Measurements from ENCODE around the gene UGT1A8. TPM values are rescaled to one million over a fixed set of nuclear protein-coding genes. Genes with fewer than 3 reads are reported as not detected.

The UGT1A8 gene
- total RNA-seq, 1 donor from 2014 or later, result 0.13 TPM

DNA sequence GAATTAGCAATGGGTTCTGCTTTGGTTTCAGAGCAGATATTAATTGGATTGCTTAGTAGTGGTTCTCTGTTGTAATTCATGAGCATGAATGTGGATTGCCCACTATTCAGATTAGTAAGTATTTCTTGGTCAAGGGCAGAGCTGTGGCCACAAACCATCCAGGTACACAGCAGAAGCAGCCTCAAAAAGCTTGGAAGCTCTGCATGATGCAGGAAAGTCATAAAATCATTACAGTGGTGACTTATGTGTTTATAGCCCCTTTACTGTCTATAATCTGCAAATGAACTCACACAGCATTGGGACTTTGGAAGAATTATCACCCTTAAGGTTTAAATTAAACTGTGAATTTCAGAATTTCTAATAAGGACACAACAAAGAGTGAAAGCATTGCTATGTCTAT, 140.7 kb downstream of the UGT1A8 start:
- ATAC-seq (no peak), DNase-seq (ENCODE audit: low spot score) (no peak)

- no peak for ATAC-seq
Observed at GRCh38 chr2:233758849-233759248, 141.4 kb downstream of the UGT1A8 start.

GRCh38 chr2:233760043-233760442, 142.6 kb downstream of the UGT1A8 start, which contains the start of gene UGT1A1:
Gene UGT1A1 (plus strand): TSS chr2:233760270. CDS start chr2:233760288, 18 bp downstream.
- ATAC-seq (peak; percentile 26), DNase-seq (ENCODE audit: low spot score) (no peak)

More at GRCh38 chr2:233758849-233759248, 141.4 kb downstream of the UGT1A8 start:
- DNase-seq (ENCODE audit: low spot score), result no peak

DNA sequence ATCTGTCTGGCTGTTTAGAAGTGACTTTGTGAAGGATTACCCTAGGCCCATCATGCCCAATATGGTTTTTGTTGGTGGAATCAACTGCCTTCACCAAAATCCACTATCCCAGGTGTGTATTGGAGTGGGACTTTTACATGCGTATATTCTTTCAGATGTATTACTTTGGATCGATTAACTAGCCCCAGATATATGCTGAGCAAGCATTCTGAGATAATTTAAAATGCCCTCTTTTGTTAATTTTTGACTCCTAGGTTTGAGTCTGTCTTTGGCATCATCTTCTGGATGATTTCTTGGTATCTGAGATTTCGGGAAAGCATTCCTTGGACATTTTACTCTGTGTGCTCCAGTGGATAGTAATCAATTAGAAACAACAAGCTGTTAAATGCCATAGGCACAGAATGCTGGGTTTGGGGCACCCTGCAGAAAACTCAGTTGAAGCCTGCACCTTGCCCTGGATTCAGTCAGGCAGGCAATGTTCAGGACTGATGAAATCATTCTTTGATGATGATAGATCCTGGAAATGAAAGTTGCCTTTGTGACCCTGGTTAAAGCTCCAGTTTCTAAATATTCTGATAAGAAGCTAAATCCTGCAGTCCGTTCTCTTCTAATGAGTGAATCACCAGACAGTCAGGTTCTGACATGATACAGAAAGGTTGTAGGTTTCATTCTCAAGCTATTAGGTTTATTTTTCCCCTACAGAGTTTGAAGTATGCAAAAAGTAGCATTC, 143.8 kb downstream of the UGT1A8 start:
- DNase-seq (ENCODE audit: low spot score) (no peak), ATAC-seq (peak; percentile 41)

- ATAC-seq (peak; percentile 65), DNase-seq (ENCODE audit: low spot score) (peak; percentile 87)
Observed at GRCh38 chr2:233764264-233764663, 146.8 kb downstream of the UGT1A8 start.

DNA sequence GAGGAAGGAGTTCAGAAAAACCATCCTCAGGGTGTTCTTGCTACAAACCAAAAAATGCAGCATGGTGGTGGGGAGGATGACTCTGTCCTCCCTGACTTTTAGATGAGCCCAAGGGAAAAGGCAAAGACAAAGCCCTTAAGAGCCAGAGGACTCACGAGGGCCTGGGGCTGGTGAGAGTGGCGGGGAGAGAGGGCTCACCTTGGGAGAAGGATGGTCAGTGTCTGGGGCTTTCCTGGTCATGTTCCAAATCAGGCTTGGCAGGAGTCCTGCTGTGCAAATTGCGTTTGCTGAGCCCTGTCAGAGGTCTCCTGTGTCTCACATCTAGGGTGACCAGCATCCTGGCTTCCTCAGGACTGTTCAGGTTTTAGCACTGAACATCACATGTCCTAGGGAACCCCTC, 147.3 kb downstream of the UGT1A8 start:
- ATAC-seq, result peak; percentile 2
- peak; percentile 60 for DNase-seq (ENCODE audit: low spot score)

- no peak for DNase-seq (ENCODE audit: low spot score)
- no peak for ATAC-seq
Observed at GRCh38 chr2:233766416-233766815, 149.0 kb downstream of the UGT1A8 start.

DNA sequence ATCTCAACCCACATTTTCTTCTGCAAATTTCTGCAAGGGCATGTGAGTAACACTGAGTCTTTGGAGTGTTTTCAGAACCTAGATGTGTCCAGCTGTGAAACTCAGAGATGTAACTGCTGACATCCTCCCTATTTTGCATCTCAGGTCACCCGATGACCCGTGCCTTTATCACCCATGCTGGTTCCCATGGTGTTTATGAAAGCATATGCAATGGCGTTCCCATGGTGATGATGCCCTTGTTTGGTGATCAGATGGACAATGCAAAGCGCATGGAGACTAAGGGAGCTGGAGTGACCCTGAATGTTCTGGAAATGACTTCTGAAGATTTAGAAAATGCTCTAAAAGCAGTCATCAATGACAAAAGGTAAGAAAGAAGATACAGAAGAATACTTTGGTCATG, 150.6 kb downstream of the UGT1A8 start:
- DNase-seq (ENCODE audit: low spot score), result no peak
- ATAC-seq, result no peak

DNA sequence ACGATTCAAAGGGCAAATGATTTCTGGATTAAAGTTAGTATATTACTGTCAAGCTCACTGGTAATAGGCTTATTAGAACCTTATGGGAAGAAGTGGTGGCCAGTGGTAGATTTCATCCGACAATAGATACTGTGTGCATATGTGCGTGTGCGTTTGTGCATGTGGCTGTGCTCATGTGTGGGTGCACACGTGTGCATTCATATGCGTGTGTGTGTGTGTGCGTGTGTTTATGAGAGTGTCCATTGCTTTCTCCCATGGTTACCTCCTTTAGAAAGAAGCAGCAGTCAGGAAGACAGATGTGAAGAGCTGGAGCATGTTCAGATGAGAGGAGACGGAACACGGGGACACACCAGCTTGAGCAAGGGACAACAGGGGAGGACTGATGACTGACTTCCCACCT, 151.8 kb downstream of the UGT1A8 start:
- DNase-seq (ENCODE audit: low spot score), result no peak
- ATAC-seq, result no peak

- DNase-seq (ENCODE audit: low spot score), result no peak
- ATAC-seq, result no peak
Observed at GRCh38 chr2:233772153-233772552, 154.7 kb downstream of the UGT1A8 start.

DNA sequence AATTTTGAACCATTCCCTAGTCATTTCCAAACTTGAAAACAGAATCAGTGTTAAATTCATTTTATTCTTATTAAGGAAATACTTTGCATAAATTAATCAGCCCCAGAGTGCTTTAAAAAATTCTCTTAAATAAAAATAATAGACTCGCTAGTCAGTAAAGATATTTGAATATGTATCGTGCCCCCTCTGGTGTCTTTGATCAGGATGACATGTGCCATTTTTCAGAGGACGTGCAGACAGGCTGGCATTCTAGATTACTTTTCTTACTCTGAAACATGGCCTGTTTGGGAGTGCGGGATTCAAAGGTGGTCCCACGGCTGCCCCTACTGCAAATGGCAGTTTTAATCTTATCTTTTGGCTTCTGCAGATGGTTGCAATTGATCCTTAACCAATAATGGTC, 155.2 kb downstream of the UGT1A8 start:
- no peak for ATAC-seq
- no peak for DNase-seq (ENCODE audit: low spot score)

GRCh38 chr2:233773854-233774253, 156.4 kb downstream of the UGT1A8 start:
- ATAC-seq, result no peak

GRCh38 chr2:233775414-233775813, 158.0 kb downstream of the UGT1A8 start:
- no peak for DNase-seq (ENCODE audit: low spot score)
- peak; percentile 33 for ATAC-seq

More at GRCh38 chr2:233773854-233774253, 156.4 kb downstream of the UGT1A8 start:
- DNase-seq (ENCODE audit: low spot score), result no peak

- DNase-seq (ENCODE audit: low spot score) (no peak), ATAC-seq (peak; percentile 6)
Observed at GRCh38 chr2:233778030-233778429, 160.6 kb downstream of the UGT1A8 start, which contains the start of gene MROH2A. Gene MROH2A (plus strand): TSS chr2:233778330. CDS start chr2:233779359, 1,029 bp downstream.

DNA sequence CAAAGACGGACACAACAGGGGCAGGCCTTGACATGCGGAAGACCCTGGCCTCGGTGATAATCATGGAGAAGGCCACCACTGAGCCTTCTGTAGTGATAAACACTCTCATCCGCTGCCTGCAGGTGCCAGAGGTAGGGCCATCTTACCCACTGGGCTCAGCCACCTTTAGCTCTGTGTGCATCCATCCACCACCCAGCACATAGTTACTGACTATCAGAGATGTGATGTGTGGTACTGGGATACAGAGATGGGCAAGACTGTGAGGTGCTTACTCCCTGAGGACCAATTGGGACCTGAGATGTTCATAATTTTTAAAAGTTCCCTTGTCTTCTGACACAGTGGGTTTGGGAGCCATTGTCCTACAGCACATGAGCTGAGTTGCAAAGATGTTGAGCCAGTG, 162.3 kb downstream of the UGT1A8 start:
- no peak for DNase-seq (ENCODE audit: low spot score)
- ATAC-seq, result no peak

DNA sequence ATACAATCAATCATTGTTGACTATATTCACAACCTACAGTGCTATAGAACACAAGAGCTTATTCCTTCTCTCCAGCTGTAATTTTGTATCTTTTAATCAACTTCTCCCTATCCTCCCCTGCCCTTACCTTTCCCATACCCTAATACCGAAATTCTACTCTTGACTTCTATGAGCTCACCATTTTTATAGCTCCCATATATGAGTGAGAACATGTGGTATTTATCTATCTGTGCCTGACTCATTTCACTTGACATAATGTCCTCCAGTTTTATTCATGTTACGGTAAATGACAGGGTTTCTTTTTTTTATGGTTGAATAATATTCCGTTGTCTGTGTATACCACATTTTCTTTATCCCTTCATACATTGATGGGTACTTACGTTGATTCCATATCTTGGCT, 163.3 kb downstream of the UGT1A8 start:
- no peak for DNase-seq (ENCODE audit: low spot score)
- ATAC-seq, result no peak

DNA sequence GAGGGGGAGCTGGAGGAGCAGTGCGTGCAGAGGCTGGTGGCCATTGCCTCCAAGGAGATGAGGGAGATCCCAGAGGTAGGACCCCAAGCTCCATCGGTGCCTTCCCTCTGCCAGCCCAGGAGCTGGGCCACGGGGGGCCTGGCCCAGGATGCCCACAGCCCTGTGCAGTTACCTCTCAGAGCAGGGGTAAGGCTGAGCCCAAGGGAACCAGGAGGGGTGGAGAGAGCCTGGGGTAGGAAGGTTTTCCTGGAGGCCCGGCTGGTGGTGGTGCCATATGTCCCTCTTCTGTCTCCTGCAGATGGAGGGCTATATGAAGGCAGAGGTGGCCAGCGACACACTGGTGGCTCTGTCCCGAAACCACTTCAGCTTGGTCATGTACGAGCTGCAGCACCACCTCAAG, 172.1 kb downstream of the UGT1A8 start:
- DNase-seq (ENCODE audit: low spot score) (no peak), ATAC-seq (peak; percentile 11)

- ATAC-seq (no peak), DNase-seq (ENCODE audit: low spot score) (no peak)
Observed at GRCh38 chr2:233791151-233791882, 173.9 kb downstream of the UGT1A8 start.

GRCh38 chr2:233791883-233792329, 174.5 kb downstream of the UGT1A8 start:
- no peak for ATAC-seq
- no peak for DNase-seq (ENCODE audit: low spot score)

DNA sequence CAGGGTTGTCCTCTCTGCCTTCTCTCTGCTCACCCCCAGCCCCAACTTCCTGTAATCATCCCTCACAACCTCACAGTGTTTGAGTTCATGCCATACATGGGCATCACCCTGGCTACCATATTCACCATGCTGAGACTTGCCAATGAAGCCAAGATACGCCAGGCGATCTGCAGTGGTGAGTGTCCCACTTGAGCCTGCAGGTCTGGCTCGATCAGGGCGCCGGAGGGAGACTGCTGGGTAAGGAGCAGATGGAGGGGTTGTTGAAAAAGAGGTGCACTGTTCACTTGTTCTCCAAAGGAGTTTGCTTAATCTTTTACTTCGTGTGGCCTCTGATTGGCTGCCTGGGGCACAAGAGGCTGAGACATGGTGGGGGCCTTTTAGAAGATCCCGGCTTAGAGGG, 175.3 kb downstream of the UGT1A8 start:
- DNase-seq (ENCODE audit: low spot score) (no peak), ATAC-seq (no peak)

GRCh38 chr2:233793465-233794127, 176.2 kb downstream of the UGT1A8 start:
- ATAC-seq (no peak), DNase-seq (ENCODE audit: low spot score) (no peak)

Measured in left lobe of liver (tissue), 2 donors.